GM19035 (cell line): ENCODE measurements around the gene CTRB2.

Experiments
- ATAC-seq: cut with Tn5 transposase; IDR thresholded peaks from one replicate; pipeline ENCODE4 v1.9.1; 2021; ENCODE audit not compliant: unreplicated experiment

CTRB2 gene

DNA sequence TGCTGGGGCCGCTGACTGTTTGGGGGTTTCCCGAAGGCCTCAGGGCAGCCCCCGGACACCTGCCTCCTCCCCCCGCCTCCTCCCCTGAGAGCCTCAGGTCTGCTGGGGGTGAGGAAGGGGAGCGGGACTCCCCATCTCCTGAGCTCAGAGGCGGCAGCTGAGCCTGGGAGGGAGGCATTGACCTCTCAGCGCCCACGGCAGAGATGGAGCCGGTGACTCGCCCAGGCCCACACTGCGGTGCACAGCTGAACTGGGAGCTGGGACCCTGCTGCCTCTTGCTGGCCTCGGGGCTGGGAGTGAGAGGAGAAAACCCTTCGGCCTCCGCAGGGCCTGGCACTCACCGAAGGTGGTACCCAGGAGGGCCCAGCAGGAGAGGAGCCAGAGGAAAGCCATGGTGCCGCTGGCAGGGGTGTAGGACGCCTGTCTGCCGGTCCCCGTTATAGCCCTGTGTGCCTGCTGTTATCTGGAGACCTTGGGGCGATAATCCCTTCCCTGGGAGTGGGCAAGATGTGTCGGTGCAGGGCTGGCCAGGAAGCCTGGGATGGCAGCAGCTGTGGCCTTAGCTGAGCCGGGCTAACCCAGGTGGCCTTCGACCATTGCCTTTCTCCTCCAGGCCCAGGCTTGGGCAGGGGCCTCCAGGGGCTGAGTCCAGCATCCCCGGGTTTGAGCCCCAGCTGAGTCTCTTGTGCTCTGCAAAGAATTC, at the start of gene CTRB2:
Gene CTRB2, minus strand, starts transcription at position 413 of the 703 bp plus-strand sequence. Its CDS starts 20 bp downstream, at position 393.
- no peak for ATAC-seq

GRCh38 chr16:75256059-75256571, 49.2 kb upstream of the CTRB2 start:
- no peak for ATAC-seq

GRCh38 chr16:75254359-75254837, 47.4 kb upstream of the CTRB2 start:
- no peak for ATAC-seq

GRCh38 chr16:75252946-75253911, 46.3 kb upstream of the CTRB2 start:
- ATAC-seq = no peak

DNA sequence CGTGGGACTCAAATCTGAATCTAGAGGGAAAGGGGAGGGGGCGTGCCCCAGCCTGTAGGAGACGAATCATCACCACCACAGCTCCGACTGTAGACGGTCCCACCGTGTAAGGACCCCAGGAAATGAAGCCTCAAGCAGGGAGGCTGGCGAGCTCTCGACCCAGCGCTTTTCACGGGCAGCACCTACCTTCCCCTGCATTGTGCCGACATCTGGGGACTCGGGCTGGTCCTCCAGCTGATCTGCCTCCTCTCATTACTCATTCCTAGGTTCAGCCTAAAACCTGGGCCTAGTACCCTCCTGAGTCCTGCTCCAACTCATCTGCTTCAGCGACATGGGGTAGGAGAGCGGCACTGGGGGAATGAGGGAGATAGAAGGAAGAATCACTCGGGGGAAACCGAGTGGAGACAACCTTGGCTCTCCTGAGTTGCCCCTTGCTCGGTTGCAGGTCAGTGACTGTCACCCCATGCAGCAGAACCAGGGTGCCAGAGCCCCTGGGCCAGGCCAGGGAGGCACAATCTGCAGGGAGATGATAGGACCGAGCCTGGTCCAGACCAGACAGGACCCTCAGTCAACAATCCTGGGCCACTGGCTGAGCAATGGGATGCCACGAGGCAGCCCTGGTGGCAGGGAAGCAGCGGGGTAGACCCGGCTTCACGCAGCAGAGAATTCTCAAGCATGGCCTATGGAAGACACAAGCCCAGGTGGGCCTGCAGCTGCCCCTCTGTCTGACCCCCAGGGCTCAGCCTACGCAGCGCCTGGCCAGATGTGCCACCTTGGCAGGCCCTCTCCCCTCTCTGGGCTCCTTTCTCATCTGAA, 45.3 kb upstream of the CTRB2 start:
- no peak for ATAC-seq

- peak; percentile 75 for ATAC-seq
Observed at GRCh38 chr16:75251280-75252048, 44.5 kb upstream of the CTRB2 start, which contains the start of gene BCAR1. Gene BCAR1 (minus strand): TSS chr16:75251624. CDS start chr16:75251482, 142 bp downstream.

GRCh38 chr16:75250809-75251279, 43.9 kb upstream of the CTRB2 start:
- ATAC-seq = peak; percentile 22

DNA sequence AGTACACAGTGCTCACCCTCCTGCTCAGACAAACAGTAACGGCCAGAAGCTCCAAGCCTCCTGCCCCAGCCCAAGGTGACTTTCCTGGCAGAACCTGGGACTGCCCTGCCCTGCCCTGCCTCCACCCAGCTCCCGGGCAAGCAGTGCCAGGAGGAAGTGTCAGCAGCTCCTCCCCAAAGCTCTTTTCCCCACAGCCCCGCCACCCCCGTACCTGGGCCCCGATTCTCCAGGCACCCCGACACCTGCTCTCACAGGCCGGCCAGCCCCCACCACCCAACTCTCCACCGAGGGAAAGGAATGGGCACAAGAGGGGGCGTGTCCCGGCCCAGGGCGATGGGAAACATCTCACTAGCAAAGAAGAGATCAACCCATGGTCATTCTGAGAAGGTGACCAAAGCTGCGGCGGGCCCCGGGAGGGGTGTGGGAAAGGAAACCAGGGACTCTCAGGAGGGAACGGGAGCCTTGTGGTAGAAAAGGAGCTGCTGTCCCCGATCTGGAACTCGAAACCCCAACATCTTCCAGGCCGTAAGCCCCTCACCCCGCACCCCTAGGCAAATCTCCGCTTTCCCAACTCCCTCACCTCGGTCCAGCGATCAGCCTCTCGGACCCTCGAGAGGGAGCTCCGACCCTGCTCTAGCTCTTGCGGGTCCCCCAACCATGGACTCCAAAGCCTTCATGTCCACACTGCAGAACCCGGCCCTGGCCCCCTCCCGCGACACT, 43.3 kb upstream of the CTRB2 start:
- no peak for ATAC-seq

DNA sequence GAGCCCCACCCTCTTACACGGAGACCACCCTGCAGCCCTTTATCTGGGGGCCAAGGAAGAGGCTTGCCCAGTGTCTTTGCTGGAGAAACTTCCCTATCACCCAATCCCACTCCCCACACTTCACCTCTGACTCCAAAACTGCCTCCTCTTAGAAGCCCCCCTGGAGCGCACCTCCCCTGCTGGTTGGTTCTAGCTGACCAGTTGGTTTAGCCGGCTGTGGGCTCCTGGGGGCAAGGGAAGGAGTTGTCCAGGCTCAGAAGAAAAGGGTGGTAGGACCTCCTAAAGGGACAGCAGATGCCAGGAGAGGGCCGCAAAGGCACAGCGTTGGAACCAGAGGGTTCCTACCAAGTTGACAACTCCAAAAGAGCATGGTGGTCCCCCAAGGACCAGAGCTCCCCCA, 42.5 kb upstream of the CTRB2 start:
- ATAC-seq = no peak

DNA sequence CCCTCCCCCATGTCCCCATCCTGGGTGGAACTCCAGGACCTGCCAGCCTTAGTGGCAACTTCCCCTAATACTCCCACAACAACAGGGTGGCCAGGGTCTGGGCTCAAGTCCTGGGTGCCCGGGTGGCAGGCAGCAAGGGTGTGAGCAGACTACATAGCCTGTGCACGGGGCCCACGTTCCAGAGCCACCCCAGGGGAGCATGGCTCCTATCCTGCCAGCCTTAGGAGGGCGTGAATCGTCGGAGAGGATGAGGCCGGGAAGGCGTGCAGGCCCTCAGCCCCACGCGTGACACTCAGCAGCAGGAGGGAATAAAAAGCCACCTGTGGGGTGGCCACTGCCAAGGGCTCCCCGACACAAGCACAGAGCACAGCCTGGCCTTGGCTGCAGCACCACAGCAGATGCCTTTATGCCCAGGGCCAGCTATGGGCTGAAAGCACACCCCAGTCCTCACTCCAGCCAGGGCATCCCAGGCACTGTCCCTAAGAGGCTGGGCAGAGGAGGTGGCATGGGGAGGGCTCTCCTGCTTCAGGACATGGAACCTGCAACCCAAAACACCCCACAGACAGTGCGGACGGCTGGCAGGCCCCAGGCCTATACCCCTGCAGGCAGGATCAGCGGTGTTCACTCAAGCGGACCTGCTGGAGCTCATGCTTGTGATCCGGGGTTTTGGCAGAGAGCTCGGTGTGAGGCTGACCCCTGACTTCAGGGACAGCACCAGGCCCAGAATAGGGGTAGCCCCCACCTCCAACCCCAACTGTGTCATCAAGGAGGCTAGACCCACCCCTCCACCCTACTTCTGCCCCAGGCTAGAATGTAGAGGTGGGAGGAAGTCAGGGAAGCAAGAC, 41.8 kb upstream of the CTRB2 start:
- ATAC-seq = no peak

GRCh38 chr16:75248142-75248535, 41.2 kb upstream of the CTRB2 start:
- ATAC-seq = no peak

DNA sequence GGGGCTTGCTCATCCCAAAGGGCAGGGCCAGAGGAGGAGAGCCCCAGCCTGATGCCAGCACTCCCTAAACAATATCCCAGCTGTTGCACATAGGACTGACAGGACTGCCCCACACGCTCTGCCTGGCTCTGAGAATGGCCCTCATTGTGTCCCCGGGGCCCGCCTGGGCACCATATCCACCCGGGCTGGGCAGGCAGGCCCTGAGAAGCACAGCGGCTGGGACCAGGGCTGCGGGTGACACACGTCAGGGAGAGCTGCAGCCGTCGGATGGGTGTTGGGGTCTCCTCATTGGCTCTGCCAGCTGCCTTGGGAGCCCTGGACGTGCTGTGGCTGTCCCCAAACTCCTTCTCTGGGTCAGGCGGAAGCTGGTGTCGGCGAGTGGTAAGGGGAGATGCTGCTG, 40.3 kb upstream of the CTRB2 start:
- ATAC-seq = no peak

DNA sequence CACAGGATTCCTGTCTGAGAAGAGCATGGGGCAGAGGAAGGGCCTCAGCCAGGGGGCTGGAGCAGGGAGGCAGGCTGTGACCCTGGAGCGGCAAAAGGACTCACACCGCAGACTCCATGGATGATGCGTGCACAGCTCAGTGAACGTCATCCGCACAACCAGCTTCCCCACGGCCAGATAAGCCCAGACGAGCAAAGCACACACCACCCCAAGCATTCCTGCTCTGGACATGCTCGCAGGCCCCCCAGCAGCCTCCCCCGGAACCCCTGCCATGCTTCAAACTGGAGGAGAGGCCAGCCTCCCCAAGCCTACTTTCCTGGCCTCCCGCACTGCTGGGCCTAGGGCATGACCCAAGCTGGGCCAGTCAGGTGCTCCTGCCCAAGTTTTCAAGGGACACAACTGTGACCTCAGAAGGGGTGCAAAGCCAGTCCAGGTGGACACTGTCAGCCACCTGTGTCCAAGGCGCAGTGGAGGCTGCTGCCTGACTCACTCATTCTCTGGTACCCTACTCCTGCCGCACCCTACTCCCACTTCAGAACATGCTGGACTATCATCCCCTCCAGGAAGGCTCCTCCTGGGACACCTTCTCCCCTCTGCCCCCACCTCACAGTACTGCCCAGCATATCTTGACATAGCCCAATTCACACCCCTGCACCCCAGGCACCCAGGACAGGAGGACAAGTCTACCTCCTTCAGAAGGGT, 39.7 kb upstream of the CTRB2 start:
- ATAC-seq = no peak

DNA sequence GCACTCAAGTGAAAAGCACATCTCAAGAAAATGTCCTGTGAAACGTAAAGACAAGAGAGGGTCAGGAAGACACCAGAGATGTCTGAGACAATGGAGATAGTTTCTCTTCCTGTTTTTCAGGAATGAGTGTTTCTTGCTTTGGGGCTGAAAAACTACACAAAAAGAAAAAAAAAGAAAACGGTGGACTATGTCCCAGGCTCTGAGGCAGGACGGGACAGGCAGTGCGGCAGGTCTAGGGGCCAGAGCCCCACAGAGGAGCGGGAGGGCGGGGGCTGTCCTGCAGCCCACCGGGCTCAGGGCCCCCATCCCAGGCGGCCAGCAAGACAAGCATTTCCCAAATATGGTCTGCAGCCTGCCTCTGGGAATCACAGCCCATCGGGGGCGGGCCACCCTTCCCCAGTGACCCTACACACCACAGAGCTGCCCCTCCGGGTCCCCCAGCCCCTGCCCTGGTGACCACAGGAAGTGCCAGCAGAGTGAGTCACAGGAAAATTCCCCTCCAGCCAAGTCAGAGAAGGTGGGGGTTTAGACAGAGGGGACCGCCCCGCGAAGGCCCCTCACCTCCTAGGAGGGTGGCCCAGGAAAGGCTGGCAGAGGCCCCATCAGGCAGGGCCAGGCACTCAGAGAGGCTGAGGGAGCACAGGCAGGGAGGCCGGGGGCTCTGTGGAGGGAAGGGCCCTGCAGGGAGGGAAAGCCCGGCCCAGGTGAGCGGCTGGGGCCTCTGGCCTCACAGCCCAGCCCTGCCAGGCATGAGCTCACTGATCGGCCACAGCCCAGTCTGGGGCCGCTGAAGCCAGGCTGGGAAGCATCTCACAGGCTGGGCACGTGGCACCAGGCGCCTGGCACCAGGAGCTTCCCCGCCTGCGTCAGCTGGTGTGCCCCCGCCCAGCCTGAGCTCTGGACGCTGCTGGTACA, 38.1 kb upstream of the CTRB2 start:
- no peak for ATAC-seq

- ATAC-seq = no peak
Observed at GRCh38 chr16:75244225-75244809, 37.4 kb upstream of the CTRB2 start.

DNA sequence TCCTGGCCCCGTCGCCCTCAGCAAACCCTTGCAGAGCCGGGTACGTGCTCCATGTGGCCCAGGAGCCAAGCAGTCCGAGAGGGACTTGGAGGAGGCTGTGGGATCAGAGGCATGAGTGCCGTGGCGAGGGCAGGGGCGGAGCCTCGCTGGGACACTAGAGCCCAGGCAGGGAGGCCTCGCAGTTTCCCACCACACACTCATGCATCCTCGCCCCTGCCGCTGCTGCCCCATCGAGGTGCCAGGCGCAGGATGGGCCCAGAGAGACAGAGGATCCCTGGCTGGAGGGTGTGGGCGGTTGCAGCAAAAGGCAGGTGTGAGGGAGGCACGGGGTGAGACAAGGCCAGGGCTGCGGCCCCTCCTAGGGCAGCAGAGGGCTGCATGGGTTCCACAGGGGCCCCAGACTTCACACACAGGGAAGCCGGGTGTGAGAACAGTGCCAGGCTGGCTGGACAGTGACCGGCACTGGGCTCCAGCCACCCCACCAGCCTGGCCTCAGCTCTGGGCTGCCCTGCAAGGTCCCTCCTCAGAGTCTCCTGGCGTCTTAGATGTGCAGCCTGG, 36.8 kb upstream of the CTRB2 start:
- no peak for ATAC-seq
